ENCODE results near the gene DCLK3. TPM values are rescaled to one million over a fixed set of nuclear protein-coding genes. Genes with fewer than 3 reads are reported as not detected.

The DCLK3 gene, protein sequence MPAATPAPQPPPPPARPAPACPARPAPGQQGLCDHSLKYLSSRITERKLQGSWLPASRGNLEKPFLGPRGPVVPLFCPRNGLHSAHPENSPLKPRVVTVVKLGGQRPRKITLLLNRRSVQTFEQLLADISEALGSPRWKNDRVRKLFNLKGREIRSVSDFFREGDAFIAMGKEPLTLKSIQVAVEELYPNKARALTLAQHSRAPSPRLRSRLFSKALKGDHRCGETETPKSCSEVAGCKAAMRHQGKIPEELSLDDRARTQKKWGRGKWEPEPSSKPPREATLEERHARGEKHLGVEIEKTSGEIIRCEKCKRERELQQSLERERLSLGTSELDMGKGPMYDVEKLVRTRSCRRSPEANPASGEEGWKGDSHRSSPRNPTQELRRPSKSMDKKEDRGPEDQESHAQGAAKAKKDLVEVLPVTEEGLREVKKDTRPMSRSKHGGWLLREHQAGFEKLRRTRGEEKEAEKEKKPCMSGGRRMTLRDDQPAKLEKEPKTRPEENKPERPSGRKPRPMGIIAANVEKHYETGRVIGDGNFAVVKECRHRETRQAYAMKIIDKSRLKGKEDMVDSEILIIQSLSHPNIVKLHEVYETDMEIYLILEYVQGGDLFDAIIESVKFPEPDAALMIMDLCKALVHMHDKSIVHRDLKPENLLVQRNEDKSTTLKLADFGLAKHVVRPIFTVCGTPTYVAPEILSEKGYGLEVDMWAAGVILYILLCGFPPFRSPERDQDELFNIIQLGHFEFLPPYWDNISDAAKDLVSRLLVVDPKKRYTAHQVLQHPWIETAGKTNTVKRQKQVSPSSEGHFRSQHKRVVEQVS
- total RNA-seq = not detected in 2 replicates

GRCh38 chr3:36763850-36764703 lies at the start of gene DCLK3:
Gene DCLK3 (minus strand): TSS chr3:36764553. CDS start chr3:36764263, 290 bp downstream.
- no peak for DNase-seq (ENCODE audit: low read depth, low spot score)

GRCh38 chr3:36813305-36813704 lies 49.0 kb upstream of the DCLK3 start:
- DNase-seq (ENCODE audit: low read depth, low spot score) = no peak

DNA sequence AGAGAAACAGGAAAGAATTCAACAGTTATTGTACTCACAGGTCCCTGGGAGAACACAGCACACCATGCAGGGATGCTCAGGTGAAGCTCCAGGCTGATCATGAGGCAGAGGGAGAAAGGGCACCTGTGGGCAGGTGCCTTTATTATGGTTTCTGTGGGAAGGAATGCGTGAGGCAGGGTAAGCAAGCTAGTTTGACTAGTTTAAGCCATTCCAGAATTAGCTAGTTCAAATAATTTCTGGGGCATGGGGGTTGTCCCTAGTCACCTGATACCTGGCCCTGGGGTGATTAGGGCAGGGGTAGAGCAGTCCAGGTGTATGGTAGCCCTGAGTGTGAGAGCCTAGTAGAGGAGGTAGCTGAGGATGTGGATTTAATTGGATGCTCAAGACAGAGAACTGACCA lies 47.9 kb upstream of the DCLK3 start:
- DNase-seq (ENCODE audit: low read depth, low spot score) = no peak

DNA sequence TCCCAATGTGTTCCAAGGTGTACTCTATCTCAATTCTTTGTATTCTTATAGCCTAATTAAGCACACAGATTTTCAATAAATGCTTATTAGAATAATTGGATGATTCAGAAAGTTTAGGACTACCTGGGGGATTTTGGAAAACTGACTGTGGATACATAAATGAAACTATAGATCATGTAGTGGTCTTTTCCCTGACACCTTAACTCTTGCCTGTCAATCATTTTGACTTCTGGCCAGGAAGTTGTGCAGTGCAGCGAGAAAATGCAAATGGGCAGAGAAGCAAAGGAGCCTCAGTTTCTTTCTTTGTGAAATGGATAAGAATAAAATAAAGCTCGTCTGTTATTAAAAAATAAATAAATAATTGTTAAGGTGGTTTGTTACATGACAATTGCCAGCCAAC lies 47.4 kb upstream of the DCLK3 start:
- DNase-seq (ENCODE audit: low read depth, low spot score) = no peak

DNA sequence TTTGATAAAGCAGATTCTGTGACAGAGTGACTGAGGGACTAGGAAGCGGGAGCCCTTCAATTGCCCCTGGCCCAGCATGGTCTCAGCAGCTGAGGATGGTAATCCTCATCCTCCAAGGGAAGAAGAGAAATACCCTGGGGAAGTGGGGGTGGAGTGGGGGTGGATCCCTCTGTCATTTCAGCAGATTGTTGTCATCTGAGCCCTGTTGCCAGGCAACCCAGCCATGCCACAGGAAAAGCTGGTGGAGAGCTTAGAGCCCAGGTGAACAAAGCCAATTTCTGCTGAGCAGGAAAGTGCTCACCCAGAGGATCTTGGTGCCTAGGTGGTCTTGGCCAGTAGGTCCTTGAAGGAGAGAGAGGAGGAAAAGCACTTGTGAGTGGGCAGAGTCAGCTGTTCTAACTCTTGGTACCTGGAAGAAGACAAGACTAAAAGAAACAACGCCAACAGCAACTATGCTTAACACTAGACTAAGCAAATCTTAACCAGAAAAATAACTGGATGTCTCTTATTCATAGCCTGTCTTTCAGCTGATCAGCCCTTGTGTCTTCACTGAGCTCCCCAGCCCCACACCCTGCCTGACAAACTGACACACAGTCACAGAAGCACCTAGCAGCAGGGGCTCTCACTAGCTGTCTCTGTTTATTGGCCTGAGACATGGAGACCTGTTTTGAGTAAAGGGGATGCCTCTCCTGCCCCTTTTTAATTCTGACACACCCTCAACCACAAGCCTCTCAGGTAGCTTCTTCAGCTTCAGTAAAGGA lies 40.1 kb upstream of the DCLK3 start:
- DNase-seq (ENCODE audit: low read depth, low spot score) = no peak

DNA sequence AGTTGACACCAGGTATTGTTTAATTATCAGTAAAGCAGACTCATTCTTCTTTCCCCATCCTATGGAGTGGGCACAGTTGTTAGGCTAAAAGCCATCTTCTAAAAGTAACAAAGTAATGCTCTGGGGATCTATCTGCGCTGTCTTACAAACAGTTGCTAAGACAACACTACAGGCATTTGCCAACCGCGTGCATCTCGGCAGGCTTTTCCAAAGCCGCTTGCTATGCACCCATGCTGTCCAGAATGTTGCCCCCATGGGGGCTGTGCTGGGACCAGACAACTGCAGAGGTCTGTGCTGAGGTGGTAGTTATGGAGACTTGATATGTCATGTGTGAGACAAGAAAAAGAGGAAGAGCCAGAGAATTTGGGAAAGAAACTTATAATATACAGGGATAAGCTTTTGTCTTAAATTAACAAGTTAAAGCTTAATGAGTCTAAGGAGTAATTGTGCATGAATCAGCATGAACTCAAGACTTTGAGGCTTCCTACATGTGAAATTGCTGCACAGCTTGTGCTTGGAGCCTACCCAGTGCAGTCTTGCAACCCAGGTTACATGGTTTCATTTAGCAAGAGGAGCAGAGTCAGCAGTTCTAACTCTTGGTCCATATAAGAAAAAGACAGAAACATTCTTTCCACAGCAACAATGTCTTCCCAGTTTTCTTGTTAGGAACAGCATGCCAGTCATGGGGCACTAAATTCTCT lies 38.9 kb upstream of the DCLK3 start:
- DNase-seq (ENCODE audit: low read depth, low spot score) = no peak

DNA sequence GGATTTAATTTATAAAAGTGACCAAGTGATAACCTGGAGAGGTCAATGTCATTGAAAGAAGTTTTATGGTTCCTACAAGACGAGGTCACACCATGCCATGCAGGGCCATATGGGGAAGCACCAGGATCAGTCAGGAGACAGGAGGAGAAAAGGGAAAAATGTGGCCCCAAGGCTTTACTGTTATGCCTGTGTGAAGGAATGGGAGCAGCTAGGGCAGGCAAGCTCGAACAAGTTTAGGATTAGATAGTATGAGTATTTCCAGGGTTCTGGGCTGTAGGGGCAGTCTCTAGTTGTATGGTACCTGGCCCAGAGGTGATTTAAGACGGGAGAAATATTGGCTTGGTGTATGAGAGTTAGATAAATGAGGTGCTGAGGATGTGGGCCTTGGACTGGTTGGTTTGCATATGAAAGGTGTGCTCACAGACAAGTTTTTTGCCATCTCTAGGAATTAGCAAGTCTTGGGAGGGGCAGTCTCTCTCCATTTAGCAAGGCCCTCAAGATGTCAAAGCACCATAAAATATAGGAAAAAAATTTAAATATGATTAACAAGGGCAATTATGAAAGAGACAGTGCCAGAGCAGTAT lies 36.3 kb upstream of the DCLK3 start:
- no peak for DNase-seq (ENCODE audit: low read depth, low spot score)

DNA sequence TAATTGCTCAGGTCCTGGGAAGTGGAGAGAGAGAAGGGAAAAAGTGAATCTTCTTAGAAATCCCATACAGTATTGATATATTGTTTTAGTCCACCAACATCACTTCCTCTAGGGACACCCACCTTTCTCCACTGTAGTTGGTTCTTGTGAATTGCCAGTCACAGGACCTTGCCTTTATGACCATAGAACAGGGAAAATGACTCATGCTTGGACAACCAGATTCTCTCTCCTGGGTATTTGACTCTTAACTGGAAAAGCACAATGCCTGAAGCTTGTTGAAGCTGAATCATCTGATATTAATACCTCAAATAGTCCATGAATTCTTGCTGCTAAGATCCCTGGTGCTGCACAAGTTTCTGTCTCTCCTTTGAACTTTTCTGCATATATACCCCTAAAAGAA lies 32.5 kb upstream of the DCLK3 start:
- DNase-seq (ENCODE audit: low read depth, low spot score) = no peak

DNA sequence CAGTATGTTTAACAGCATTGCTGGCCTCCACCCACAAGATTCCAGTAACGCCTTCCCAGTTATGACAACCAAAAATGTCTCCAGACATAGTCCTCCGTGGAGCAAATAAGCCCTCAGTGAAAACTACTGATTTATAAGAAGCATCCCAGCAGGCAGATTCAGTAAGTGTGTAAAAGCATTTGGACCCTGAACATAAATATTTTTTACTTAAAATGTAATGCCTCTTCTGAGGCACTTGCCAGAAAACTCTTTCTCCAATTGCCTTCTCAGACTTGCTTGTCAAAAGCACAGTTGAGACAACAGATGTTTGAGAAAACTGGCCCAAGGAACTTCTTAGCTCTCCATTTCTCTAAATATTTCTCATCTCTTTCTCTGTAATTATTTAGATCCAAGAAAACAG lies 31.8 kb upstream of the DCLK3 start:
- DNase-seq (ENCODE audit: low read depth, low spot score) = no peak

DNA sequence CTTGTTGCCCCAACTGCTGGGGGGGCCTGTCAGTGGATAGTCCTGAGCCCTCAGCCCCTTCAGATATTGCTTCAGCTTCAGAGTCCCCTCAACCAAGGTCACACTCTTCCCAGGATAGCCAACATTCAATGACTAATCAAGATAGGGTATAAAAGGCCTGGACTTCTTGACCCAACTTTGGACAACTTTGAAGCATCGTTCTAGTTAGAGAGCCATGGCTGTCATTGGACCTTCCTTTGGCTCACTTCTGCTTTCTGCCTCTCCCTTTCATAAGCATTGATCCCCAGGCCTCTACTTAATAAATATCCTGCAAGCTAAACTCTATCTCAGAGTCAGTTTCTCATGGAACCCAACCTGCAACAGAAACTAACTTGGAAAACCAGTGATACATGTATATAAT lies 31.3 kb upstream of the DCLK3 start:
- DNase-seq (ENCODE audit: low read depth, low spot score) = no peak

DNA sequence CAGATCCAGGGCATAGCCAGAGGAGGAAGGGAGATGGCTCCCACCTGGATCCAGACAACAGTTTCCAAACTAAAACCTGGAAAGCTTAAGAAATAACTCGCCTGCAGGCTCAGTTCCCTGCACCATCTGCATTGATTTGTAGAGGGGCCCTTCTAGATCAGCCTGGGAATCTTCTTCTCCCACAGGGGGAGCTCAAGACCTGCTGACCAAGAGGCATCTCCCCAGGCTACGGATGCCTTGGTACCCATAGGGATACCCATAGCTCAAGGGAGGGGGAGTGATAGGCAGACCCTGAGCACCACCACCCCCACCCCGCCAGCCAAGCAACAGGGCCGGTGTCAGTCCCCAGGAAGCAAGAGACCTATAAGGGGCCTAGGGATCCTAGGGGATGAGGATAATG lies 28.0 kb upstream of the DCLK3 start:
- DNase-seq (ENCODE audit: low read depth, low spot score) = no peak

DNA sequence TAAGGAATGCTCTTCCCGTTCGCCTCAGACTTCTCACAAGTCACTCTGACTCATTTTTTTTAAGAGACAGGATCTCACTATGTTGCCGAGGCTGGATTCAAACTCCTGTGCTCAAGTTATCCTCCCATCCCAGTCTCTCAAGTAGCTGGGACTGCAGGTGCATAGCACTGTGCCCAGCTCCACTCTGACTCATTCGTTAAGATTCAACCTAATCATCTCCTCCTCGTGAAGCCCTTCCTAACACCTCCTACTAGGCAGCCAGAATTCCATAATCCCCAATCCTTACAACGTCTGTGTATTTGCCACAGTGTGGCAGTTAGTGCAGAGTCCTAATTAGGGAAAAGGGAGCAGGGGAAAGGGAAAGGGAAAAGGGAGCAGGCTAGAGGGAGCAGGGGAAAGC lies 26.4 kb upstream of the DCLK3 start:
- no peak for DNase-seq (ENCODE audit: low read depth, low spot score)

GRCh38 chr3:36786921-36787890 lies 22.9 kb upstream of the DCLK3 start:
- no peak for DNase-seq (ENCODE audit: low read depth, low spot score)

- no peak for DNase-seq (ENCODE audit: low read depth, low spot score)
Observed at GRCh38 chr3:36784138-36784635, 19.8 kb upstream of the DCLK3 start.

DNA sequence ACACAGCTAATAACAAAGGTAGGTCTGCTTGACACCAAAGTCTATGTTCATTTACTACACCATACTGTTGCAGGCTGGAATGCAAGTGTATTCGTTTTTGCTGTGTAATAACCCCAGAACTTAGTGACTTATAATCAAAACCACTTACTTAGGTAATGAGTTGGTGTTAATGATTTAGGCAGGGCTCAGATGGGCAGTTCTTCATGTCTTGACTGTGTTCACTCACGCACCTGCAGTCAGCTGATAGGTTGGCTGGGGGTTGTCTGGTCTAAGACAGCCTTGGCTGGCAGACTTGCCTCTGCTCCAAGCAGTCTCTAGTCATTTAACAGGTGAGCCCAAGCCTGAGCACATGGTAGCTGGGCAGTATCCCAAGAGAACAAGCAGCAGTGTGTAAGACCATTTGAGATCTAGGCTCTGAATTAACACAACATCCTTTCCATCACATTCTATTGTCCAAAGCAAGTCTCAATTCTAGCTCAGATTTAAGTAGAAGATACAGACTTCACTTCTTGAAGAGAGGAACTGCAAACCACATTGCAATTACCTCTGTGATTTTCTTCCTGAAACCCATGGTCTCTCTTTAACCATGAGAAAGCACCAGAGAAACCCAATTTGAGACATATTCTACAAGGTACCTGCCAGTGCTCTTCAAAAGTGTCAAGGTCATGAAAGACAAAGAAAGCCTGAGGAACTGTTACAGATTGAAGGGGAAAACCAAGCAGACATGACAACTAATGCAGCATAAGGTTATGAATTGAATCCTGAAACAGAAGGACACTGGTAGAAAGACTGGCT lies 13.3 kb upstream of the DCLK3 start:
- DNase-seq (ENCODE audit: low read depth, low spot score) = no peak

- DNase-seq (ENCODE audit: low read depth, low spot score) = no peak
Observed at GRCh38 chr3:36776436-36776835, 12.1 kb upstream of the DCLK3 start.

- no peak for DNase-seq (ENCODE audit: low read depth, low spot score)
Observed at GRCh38 chr3:36774052-36774451, 9.7 kb upstream of the DCLK3 start.

DNA sequence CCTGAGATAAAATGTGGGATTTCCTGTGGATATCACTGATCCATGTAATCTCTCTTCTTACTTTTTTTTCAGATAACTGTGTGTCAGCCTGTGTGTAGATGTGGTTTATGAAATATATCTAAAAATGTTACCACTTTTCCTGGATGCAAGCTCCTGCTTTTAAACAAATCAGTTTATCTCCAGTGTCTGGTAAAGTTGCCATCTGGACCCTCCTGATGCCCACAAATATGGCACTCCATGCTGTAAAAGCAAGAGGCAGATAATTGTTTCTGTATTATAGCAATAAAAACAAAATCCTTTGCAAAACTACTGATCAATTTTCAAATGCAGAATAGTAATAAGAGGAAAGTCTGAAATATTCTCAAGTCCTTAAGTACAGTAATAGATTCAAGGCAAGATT lies 7.6 kb upstream of the DCLK3 start:
- no peak for DNase-seq (ENCODE audit: low read depth, low spot score)
